Heart left ventricle (tissue), 13 donors: ENCODE results near the gene ARL10.

ENCODE experiments used
- CTCF ChIP-seq, 12 donors: fragments of 200-600 bp; sonication (generic) in 4 of 12; IDR thresholded peaks; one replicate each; pipeline versions ENCODE4 v1.5.0 to v1.8.0; 2018 to 2022; ENCODE audit warnings: antibody characterized with exemption in 12 of 12, mild to moderate bottlenecking in 5 of 12
- POLR2A ChIP-seq, 2 donors: fragments of 450-650 bp; IDR thresholded peaks; one replicate each; pipeline ENCODE4 v1.6.1; 2017; ENCODE audit warnings: antibody characterized with exemption in 2 of 2, mild to moderate bottlenecking in 2 of 2, moderate library complexity in 2 of 2
- donor health status: ischemic (EF 13 %, LVEDD 7.1; RV severe dilation, severe dysfunction).
- donor health status: DM: no; HTN: yes; CAD: no.
- donor health status: DM: no; HTN: no; CAD: no.
- donor health status: ischemic (EF 25% LVEDD 6.9; RV normal size, moderate dysfunction).
- donor health status: ischemic (EF 25% LVEDD 5.7; RV mildly dilated, moderate dysfunction).
- donor health status: ischemic (EF 35%, LVEDD 5.7; RV mildly dilated, moderate dysfunction).
- donor health status: nonischemic (EF 11% LVEDD 7.7; RV severe dilation, severe dysfunction).
- donor health status: DM: yes; HTN: yes; CAD: no.
- donor health status: PGD.
- donor health status: ischemic (EF 29% LVEDD 5.4; RV normal size, mild dysfunction).
- donor health status: nonischemic (EF 23%, LVEDD 6.1; RV moderate dilation, normal function).

- no peak for TF ChIP-seq CTCF (IDR thresholded peaks at IDR 0.05)
- TF ChIP-seq POLR2A (IDR thresholded peaks at IDR 0.05) = no peak
Observed at GRCh38 chr5:176362233-176362490, 3.1 kb upstream of the ARL10 start.
